Retinal pigment epithelial cell (primary cell): ENCODE results near the gene KIAA1549.
"Not testable (repeated sequence)": the region's sequence is repeated elsewhere in the genome, so short reads cannot be mapped to it uniquely, and the experiment has no call there.

Experiments used
- DNase-seq: peaks from one replicate; pipeline ENCODE4 v3.0.0-alpha.2; 2010; ENCODE audit warnings: low read depth
- H3K4me3 ChIP-seq: 2 replicates; pipeline ENCODE4 v1.5.1; 2011; ENCODE audit warnings: mild to moderate bottlenecking, low read length, control low read depth, moderate library complexity
- CTCF ChIP-seq: conservative IDR thresholded peaks from 2 replicates; pipeline ENCODE4 v1.5.1; 2011; ENCODE audit warnings: low read depth, low read length, control low read depth, inconsistent platforms

KIAA1549 gene

GRCh38 chr7:138980563-138981291 lies 462 bp downstream of the KIAA1549 start:
- no peak for TF ChIP-seq CTCF
- DNase-seq = no peak
- peak overlapping the region; percentile 83 for H3K4me3 ChIP-seq

- no peak for DNase-seq
- TF ChIP-seq CTCF = no peak
- H3K4me3 ChIP-seq = peak overlapping the region; percentile 83
Measured at GRCh38 chr7:138979988-138980562, 1.1 kb downstream of the KIAA1549 start.

- no peak for DNase-seq
- peak; percentile 34 for TF ChIP-seq CTCF
- peak overlapping the region; percentile 83 for H3K4me3 ChIP-seq
Measured at GRCh38 chr7:138979226-138979979, 1.8 kb downstream of the KIAA1549 start.

- no peak for TF ChIP-seq CTCF
- no peak overlapping the region for H3K4me3 ChIP-seq
- DNase-seq = no peak
Measured at GRCh38 chr7:138978541-138979184, 2.5 kb downstream of the KIAA1549 start.

GRCh38 chr7:138976161-138976560 lies 5.0 kb downstream of the KIAA1549 start:
- not testable (repeated sequence) for H3K4me3 ChIP-seq, DNase-seq

GRCh38 chr7:138975343-138976104 lies 5.7 kb downstream of the KIAA1549 start:
- DNase-seq = no peak
- H3K4me3 ChIP-seq = no peak overlapping the region
- TF ChIP-seq CTCF = no peak

GRCh38 chr7:138974675-138975292 lies 6.4 kb downstream of the KIAA1549 start:
- no peak for DNase-seq
- TF ChIP-seq CTCF = no peak
- no peak overlapping the region for H3K4me3 ChIP-seq
